ENCODE measurements around the gene HTR7.

Gene HTR7

GRCh38 chr10:90741926-90742565, 115.8 kb downstream of the HTR7 start:
- no peak for DNase-seq (ENCODE audit: low spot score)
- TF ChIP-seq CTCF (IDR thresholded peaks at IDR 0.05; ENCODE audit: extremely low read depth, missing control alignments), result no peak

DNA sequence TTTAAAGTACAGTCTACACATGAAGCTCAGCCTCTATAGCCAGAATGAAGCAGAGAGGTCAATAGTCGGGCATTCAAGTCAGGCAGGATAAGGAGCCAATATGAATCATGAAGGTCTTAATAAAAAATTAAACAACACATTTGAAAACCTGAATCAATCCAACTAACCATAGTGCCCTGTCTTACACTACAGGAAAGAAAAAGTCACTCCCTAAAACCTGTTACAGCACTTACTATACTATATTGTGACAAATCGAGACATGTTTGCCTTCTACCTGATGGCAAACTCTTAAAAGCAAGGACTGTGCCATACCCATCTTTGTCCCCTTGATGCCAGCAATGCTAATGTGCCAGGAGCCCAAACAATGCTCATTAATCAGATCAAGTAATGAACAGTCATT, 117.6 kb downstream of the HTR7 start:
- DNase-seq (ENCODE audit: low spot score), result no peak
- no peak for TF ChIP-seq CTCF (IDR thresholded peaks at IDR 0.05; ENCODE audit: extremely low read depth, missing control alignments)

- no peak for TF ChIP-seq CTCF (IDR thresholded peaks at IDR 0.05; ENCODE audit: extremely low read depth, missing control alignments)
- no peak for DNase-seq (ENCODE audit: low spot score)
These were observed 119.0 kb downstream of the HTR7 start for GRCh38 chr10:90738885-90739284.

DNA sequence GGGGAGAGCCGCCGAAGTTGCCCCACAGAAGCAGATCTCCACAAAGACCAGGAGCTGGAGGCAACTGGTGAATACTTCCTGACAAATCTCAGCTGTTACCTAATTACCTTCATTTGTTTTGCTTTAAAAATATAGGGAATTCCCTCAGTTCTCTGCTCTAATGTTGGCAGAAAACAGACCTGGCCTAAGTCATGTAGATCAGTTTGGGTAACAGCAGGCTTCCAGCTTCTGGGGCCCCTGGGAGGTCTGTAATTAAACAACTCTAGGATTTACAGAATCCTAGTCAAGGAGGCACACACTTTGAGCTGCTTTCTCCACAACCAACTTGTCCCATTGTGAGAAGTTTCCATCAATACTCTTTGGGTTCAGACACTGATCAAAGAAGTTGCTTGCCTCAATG, 123.4 kb downstream of the HTR7 start:
- no peak for DNase-seq (ENCODE audit: low spot score)
- TF ChIP-seq CTCF (IDR thresholded peaks at IDR 0.05; ENCODE audit: extremely low read depth, missing control alignments), result no peak

DNA sequence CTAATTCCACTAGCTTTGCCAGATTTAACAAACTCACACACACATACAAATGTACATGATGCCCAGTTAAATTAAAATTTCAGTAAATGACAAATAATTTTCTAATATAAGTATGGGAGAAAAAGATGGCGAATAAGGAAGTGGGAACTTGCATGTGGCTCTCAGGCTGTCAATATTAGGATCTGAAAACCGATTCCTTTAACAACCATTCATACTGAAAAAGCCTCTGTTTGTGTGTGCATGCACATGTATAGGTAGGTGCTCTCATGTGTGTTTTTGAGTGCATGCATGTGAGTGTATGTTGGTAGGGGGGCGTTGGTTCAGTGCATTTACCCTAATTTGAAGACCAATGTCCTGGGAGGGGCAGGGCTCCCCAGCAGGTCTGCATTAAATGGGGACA, 125.3 kb downstream of the HTR7 start:
- no peak for DNase-seq (ENCODE audit: low spot score)
- no peak for TF ChIP-seq CTCF (IDR thresholded peaks at IDR 0.05; ENCODE audit: extremely low read depth, missing control alignments)

DNA sequence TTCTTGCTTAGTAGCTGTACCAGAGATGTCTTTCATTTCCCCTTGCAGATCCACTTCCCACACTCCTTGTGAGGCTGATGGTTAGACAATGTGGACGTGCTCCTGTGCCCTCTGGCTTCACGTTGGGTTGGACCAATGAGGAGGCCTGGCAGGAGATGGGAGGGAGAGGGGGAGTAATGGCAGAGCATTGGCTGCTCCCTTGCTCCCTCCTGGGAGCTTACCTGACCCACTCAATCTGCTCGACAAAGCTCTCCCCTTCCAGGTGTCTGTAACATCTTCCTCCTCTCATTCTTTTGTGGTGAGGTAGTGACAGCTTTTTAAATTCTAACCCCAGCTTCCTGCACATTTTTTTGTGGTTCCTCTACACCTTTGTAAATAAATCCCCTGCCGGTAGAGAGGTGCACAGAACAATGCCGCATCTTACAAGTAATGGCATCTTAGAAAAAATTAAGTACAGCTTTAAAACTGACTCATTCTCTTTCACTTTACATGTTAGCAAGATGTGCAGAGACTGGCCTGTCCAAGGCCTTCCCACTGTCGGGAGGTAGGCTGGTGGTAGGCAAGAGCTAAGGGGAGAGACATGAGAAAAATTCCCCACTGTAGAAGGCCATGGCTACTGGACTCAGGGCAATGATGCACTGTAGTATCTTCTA, 134.3 kb downstream of the HTR7 start:
- DNase-seq (ENCODE audit: low spot score), result no peak
- TF ChIP-seq CTCF (IDR thresholded peaks at IDR 0.05; ENCODE audit: extremely low read depth, missing control alignments), result no peak

GRCh38 chr10:90722832-90723231, 135.0 kb downstream of the HTR7 start:
- no peak for TF ChIP-seq CTCF (IDR thresholded peaks at IDR 0.05; ENCODE audit: extremely low read depth, missing control alignments)

More at GRCh38 chr10:90722832-90723231, 135.0 kb downstream of the HTR7 start:
- no peak for DNase-seq (ENCODE audit: low spot score)

Data from GM20000 (cell line).